HepG2 (cell line): ENCODE data around the gene TUG1. TPM values are rescaled to one million over a fixed set of nuclear protein-coding genes. Genes with fewer than 3 reads are reported as not detected.

ENCODE experiments used
- ATAC-seq: fragments of 200-7000 bp; cut with Tn5 transposase; 3 replicates; pipeline ENCODE4 v1.9.1; 2020; ENCODE audit warnings: mild to moderate bottlenecking, moderate library complexity
- BruUV-seq: library from RNA; stranded (reverse); fragments of 400-500 nt; replicated peaks from 2 replicates; lab custom pipeline; 2021; lab: Mats Ljungman, UMichigan
- CTCF ChIA-PET: fragments of 300-600 bp; formaldehyde crosslinking; extraction: SDS; loops from one replicate; lab custom pipeline; 2021; ENCODE audit warnings: low total read pairs, inconsistent platforms, low intra/inter-chr PET ratio; lab: Yijun Ruan, JAX
- POLR2A ChIA-PET: fragments of 350-600 bp; sonication (Branson Sonifier 250); formaldehyde crosslinking; loops from one replicate; lab custom pipeline; 2020; ENCODE audit warnings: antibody characterized with exemption, inconsistent platforms; lab: Yijun Ruan, JAX
- DNase-seq: peaks from one replicate; pipeline ENCODE4 v3.0.0-alpha.2; 2015; ENCODE audit warnings: low spot score
- FAIRE-seq: peaks from 3 replicates; lab custom pipeline; 2011; peaks lifted over from hg19 to GRCh38; lab: Jason Lieb, UNC
- H2AFZ ChIP-seq: one replicate; pipeline ENCODE4 v1.6.1; 2011; ENCODE audit warnings: low read length, inconsistent platforms
- H3K27ac ChIP-seq: fragments of 300-600 bp; 3 replicates; pipeline ENCODE4 v1.8.0; 2011; ENCODE audit warnings: mixed run types, mild to moderate bottlenecking, mixed read lengths, low read length, inconsistent platforms; ENCODE audit not compliant: insufficient read depth; ENCODE audit errors: extremely low read length
- H3K27me3 ChIP-seq, 2 experiments: fragments of 200-600 bp in 1 of 2; 2 replicates in 1 of 2; 3 replicates in 1 of 2; pipeline versions ENCODE4 v1.6.0 to v1.8.0; 2011; ENCODE audit warnings: low read length in 2 of 2, mild to moderate bottlenecking in 2 of 2, moderate library complexity in 2 of 2, inconsistent platforms in 1 of 2; ENCODE audit not compliant: insufficient read depth in 2 of 2, control insufficient read depth in 1 of 2
- H3K36me3 ChIP-seq, 2 experiments: fragments of 200-600 bp in 1 of 2; replicated peaks in 1 of 2; 2 replicates in 1 of 2; 3 replicates in 1 of 2; pipeline versions ENCODE4 v1.5.1 to v1.8.0; 2011; ENCODE audit warnings: low read length in 2 of 2, inconsistent platforms in 1 of 2; ENCODE audit not compliant: insufficient read depth in 2 of 2, control insufficient read depth in 1 of 2
- H3K4me1 ChIP-seq: 2 replicates; pipeline ENCODE4 v1.5.1; 2012; ENCODE audit warnings: low read length, inconsistent platforms; ENCODE audit not compliant: insufficient read depth
- H3K4me2 ChIP-seq: 2 replicates; pipeline ENCODE4 v1.6.0; 2011; ENCODE audit warnings: low read depth, low read length, inconsistent platforms
- H3K4me3 ChIP-seq, 3 experiments: fragments of 200-600 bp in 1 of 3; sonication (generic), shearing (Covaris generic) in 1 of 3; replicated peaks in 1 of 3; 2 replicates each; pipeline ENCODE4 v1.5.1; 2011 to 2016; ENCODE audit warnings: low read length in 3 of 3, inconsistent platforms in 2 of 3, low read depth in 2 of 3, mild to moderate bottlenecking in 2 of 3, control low read depth in 1 of 3, mixed read lengths in 1 of 3; ENCODE audit not compliant: insufficient read depth in 1 of 3
- H3K79me2 ChIP-seq: one replicate; pipeline ENCODE4 v1.6.1; 2011; ENCODE audit warnings: low read length, inconsistent platforms; ENCODE audit not compliant: insufficient read depth
- H3K9ac ChIP-seq: 2 replicates; pipeline ENCODE4 v1.6.0; 2011; ENCODE audit warnings: mild to moderate bottlenecking, low read depth, low read length, inconsistent platforms; ENCODE audit not compliant: insufficient read depth
- H3K9me3 ChIP-seq: 2 replicates; pipeline ENCODE4 v1.5.1; 2012; ENCODE audit warnings: mild to moderate bottlenecking, low read length
- H4K20me1 ChIP-seq: 2 replicates; pipeline ENCODE4 v1.6.0; 2011; ENCODE audit warnings: inconsistent platforms, mild to moderate bottlenecking, low read length, moderate library complexity; ENCODE audit not compliant: insufficient read depth
- ARHGAP35 ChIP-seq: sonication (generic); formaldehyde crosslinking; IDR thresholded peaks from 2 replicates; pipeline ENCODE4 v1.9.0; 2022; ENCODE audit warnings: mild to moderate bottlenecking, inconsistent platforms, moderate library complexity, missing genetic modification reagents, borderline replicate concordance
- BRF2 ChIP-seq: sonication (generic); formaldehyde crosslinking; IDR thresholded peaks from 2 replicates; pipeline ENCODE4 v1.8.1; 2022; ENCODE audit warnings: mild to moderate bottlenecking, missing genetic modification reagents
- HNRNPLL ChIP-seq: fragments of 200-400 bp; formaldehyde crosslinking; IDR thresholded peaks from 2 replicates; pipeline ENCODE4 v1.6.1; 2017; ENCODE audit warnings: mild to moderate bottlenecking, low read depth, low read length; ENCODE audit not compliant: poor library complexity, severe bottlenecking
- KDM4B ChIP-seq: sonication (generic); formaldehyde crosslinking; IDR thresholded peaks from 2 replicates; pipeline ENCODE4 v1.4.0; 2020; ENCODE audit warnings: missing genetic modification reagents
- NPAS2 ChIP-seq: sonication (generic); formaldehyde crosslinking; IDR thresholded peaks from 2 replicates; pipeline ENCODE4 v1.8.0; 2022; ENCODE audit warnings: mild to moderate bottlenecking, missing genetic modification reagents, borderline replicate concordance
- RARA ChIP-seq: IDR thresholded peaks from 2 replicates; pipeline ENCODE4 v1.6.1; 2016; ENCODE audit warnings: missing genetic modification reagents, missing compliant biosample characterization
- RFX1 ChIP-seq: fragments of 450-650 bp; IDR thresholded peaks from 2 replicates; pipeline ENCODE4 v1.6.1; 2017
- SKI ChIP-seq: fragments of 450-650 bp; IDR thresholded peaks from one replicate; pipeline ENCODE4 v1.6.1; 2018; ENCODE audit warnings: mild to moderate bottlenecking; ENCODE audit not compliant: partially characterized antibody
- SOX13 ChIP-seq, 3 experiments: fragments of 450-650 bp in 1 of 3; sonication (generic) in 1 of 3; formaldehyde crosslinking in 1 of 3; IDR thresholded peaks in 2 of 3; conservative IDR thresholded peaks in 1 of 3; 2 replicates each; pipeline versions ENCODE4 v1.5.0 to v1.6.1; 2016 to 2020; ENCODE audit warnings: antibody characterized with exemption in 1 of 3, mild to moderate bottlenecking in 1 of 3, missing compliant biosample characterization in 1 of 3, missing genetic modification reagents in 1 of 3, moderate library complexity in 1 of 3
- ZBTB2 ChIP-seq: sonication (generic); formaldehyde crosslinking; IDR thresholded peaks from 2 replicates; pipeline ENCODE4 v1.8.0; 2022; ENCODE audit warnings: low read depth, missing genetic modification reagents
- ZNF317 ChIP-seq: sonication (generic); formaldehyde crosslinking; IDR thresholded peaks from 2 replicates; pipeline ENCODE4 v1.5.0; 2020; ENCODE audit warnings: mild to moderate bottlenecking, missing genetic modification reagents
- ZNF343 ChIP-seq: sonication (generic); formaldehyde crosslinking; IDR thresholded peaks from 2 replicates; pipeline ENCODE4 v1.4.0; 2020; ENCODE audit warnings: mild to moderate bottlenecking, missing genetic modification reagents
- ZNF589 ChIP-seq: sonication (generic); formaldehyde crosslinking; conservative IDR thresholded peaks from 2 replicates; pipeline ENCODE4 v1.8.0; 2022; ENCODE audit warnings: mild to moderate bottlenecking, moderate library complexity, missing genetic modification reagents
- WGBS: methylation state at CpG from one replicate; pipeline ENCODE4 v1.1.6; 2017; ENCODE audit warnings: low lambda C conversion rate; 5-methylcytosine and 5-hydroxymethylcytosine counted together
- in situ Hi-C: cut with HindIII; loops from 2 replicates; pipeline ENCODE4 v1.10.0; 2017; ENCODE audit warnings: low pct_unique_long_range_greater_than_20kb; ENCODE audit not compliant: extremely low pct_ligation_motif_present
- intact Hi-C: fragments of 100-400 bp; cut with micrococcal nuclease; formaldehyde crosslinking; loops from one replicate; pipeline ENCODE4 v1.10.0; 2022; ENCODE audit not compliant: unreplicated experiment
- polyA plus RNA-seq, 8 experiments: library from polyadenylated mRNA; depleted of rRNA in 3 of 8; stranded (reverse) in 7 of 8; unstranded in 1 of 8; fragments of >200 nt; fragmentation: Illumina TruSeq in 4 of 8; extraction: Trizol in 4 of 8; gene quantifications; 2 replicates each; pipeline versions ENCODE4 v1.2.1 to v1.2.3, GENCODE V29; 2011 to 2016; ENCODE audit warnings: low read depth in 4 of 8, missing spikeins in 1 of 8, mixed read lengths in 1 of 8; ENCODE audit not compliant: insufficient read depth in 1 of 8
- total RNA-seq, 5 experiments: library from RNA; depleted of rRNA; stranded (reverse); fragments of >200 nt; fragmentation: Illumina TruSeq; extraction: Trizol; gene quantifications; 2 replicates each; pipeline ENCODE4 v1.2.3, GENCODE V29; 2016; ENCODE audit warnings: low read depth in 1 of 5
- TF ChIP-seq, protein P1 (sequence below): sonication (generic); formaldehyde crosslinking; IDR thresholded peaks from 2 replicates; pipeline ENCODE4 v1.5.1; 2020; ENCODE audit warnings: mild to moderate bottlenecking, missing genetic modification reagents, moderate library complexity

TUG1 gene
- total and polyA plus RNA-seq, 2 of the 13 experiments (the other 11 are each of a cell fraction or from before 2014, with no cell fraction given) = 35.2 to 122 TPM

GRCh38 chr22:30940685-30941362 lies 28.2 kb upstream of the TUG1 start:
- H3K27me3 ChIP-seq = no peaks in the 10 kb centered on the region
- no peak for DNase-seq
- ChIA-PET CTCF (no interaction called here), POLR2A (no interaction called here)
- 98% methylated on average over 7 of the region's 7 CpGs for WGBS
- no TSS peak for BruUV-seq
- no peak overlapping the region for H3K9ac ChIP-seq
- no peak for FAIRE-seq
- H3K9me3 ChIP-seq = no peaks in the 10 kb centered on the region
- no peak overlapping the region for H3K27ac ChIP-seq
- no peak overlapping the region for H3K4me2 ChIP-seq
- in situ Hi-C loops = no loop called here
- no peaks in the 10 kb centered on the region for H4K20me1 ChIP-seq
- peaks cover 44 to 94% of the 10 kb centered on the region in 2 experiments for H3K36me3 ChIP-seq
- H2AFZ ChIP-seq = no peak overlapping the region
- H3K4me3 ChIP-seq = no peak overlapping the region
- intact Hi-C loops = no loop called here
- no peaks in the 10 kb centered on the region for H3K79me2 ChIP-seq
- ATAC-seq = no peak
- no peaks in the 10 kb centered on the region for H3K4me1 ChIP-seq
- TF ChIP-seq KDM4B (CRISPR knock-in tag) (no peak), ZNF589 (no peak), ZBTB2 (CRISPR knock-in tag) (no peak), BRF2 (CRISPR knock-in tag) (no peak), HNRNPLL (no peak), RFX1 (no peak), ZNF343 (CRISPR knock-in tag) (no peak), SOX13 (IDR thresholded peaks at IDR 0.05) (no peak), SOX13 (CRISPR knock-in tag; conservative IDR thresholded peaks at IDR 0.05 in 1 of 2, IDR thresholded peaks at IDR 0.05 in 1 of 2) (no peak), NPAS2 (no peak), ARHGAP35 (CRISPR knock-in tag) (no peak), SKI (no peak), ZNF317 (CRISPR knock-in tag) (no peak), RARA (CRISPR knock-in tag) (no peak)
- TF ChIP-seq, protein P1, sequence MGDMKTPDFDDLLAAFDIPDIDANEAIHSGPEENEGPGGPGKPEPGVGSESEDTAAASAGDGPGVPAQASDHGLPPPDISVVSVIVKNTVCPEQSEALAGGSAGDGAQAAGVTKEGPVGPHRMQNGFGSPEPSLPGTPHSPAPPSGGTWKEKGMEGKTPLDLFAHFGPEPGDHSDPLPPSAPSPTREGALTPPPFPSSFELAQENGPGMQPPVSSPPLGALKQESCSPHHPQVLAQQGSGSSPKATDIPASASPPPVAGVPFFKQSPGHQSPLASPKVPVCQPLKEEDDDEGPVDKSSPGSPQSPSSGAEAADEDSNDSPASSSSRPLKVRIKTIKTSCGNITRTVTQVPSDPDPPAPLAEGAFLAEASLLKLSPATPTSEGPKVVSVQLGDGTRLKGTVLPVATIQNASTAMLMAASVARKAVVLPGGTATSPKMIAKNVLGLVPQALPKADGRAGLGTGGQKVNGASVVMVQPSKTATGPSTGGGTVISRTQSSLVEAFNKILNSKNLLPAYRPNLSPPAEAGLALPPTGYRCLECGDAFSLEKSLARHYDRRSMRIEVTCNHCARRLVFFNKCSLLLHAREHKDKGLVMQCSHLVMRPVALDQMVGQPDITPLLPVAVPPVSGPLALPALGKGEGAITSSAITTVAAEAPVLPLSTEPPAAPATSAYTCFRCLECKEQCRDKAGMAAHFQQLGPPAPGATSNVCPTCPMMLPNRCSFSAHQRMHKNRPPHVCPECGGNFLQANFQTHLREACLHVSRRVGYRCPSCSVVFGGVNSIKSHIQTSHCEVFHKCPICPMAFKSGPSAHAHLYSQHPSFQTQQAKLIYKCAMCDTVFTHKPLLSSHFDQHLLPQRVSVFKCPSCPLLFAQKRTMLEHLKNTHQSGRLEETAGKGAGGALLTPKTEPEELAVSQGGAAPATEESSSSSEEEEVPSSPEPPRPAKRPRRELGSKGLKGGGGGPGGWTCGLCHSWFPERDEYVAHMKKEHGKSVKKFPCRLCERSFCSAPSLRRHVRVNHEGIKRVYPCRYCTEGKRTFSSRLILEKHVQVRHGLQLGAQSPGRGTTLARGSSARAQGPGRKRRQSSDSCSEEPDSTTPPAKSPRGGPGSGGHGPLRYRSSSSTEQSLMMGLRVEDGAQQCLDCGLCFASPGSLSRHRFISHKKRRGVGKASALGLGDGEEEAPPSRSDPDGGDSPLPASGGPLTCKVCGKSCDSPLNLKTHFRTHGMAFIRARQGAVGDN = no peak
